GM06990 (cell line): Measurements from ENCODE around the gene PLCG2.

Source experiments
- DNase-seq: peaks from one replicate; pipeline ENCODE4 v3.0.0-alpha.2; 2011; ENCODE audit not compliant: insufficient read length; ENCODE audit errors: extremely low read depth
- H3K27me3 ChIP-seq: replicated peaks from 2 replicates; pipeline ENCODE4 v1.6.0; 2011; ENCODE audit warnings: low read length; ENCODE audit not compliant: control insufficient read depth, insufficient read depth
- H3K36me3 ChIP-seq: 2 replicates; pipeline ENCODE4 v1.5.1; 2011; ENCODE audit warnings: low read length; ENCODE audit not compliant: control insufficient read depth, insufficient read depth
- H3K4me3 ChIP-seq: replicated peaks from 2 replicates; pipeline ENCODE4 v1.5.1; 2011; ENCODE audit warnings: low read depth, mild to moderate bottlenecking, control low read depth, low read length
- TF ChIP-seq, protein P1 (sequence below): IDR thresholded peaks from 2 replicates; pipeline ENCODE4 v1.5.1; 2011; ENCODE audit warnings: low read length, control low read depth, mild to moderate bottlenecking, inconsistent platforms; ENCODE audit not compliant: insufficient read depth, poor library complexity, severe bottlenecking

The PLCG2 gene

DNA sequence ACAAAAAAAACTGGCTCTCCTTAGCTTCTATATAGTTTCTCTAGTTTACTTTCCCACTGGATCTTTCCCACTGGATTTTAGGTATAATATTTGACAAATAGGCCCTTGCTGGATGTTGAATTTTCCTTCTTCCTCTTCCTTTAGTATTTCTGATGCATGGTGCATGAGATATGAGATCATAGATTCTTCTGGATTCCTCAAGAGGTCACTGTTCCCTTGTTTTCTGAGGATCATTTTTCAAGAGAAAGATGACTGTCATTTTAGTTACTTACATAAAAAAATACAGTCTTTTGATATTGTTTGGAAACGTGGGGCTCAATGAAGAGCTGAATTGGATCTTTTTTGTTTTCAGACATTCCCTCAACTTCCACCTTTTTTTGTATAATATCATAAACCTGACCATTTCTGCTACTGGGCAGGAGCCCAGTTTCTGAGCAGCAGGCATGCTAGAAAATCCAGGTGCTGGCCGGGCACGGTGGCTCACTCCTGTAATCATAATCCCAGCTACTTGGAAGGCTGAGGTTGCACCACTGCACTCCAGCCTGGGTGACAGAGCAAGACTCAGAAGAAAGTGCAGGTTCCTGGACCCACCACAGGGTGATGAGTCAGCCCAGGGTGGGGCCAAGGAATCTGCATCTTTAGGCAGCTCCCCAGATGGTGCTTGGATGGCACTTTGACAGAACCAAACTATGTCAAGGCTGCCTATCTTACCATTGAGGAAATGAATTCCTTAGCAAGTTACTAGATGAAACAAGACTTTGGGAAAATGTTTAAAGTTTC lies 161.9 kb downstream of the PLCG2 start:
- Histone ChIP-seq H3K27me3 (no peaks in the 10 kb centered on the region), H3K36me3 (peaks cover 58% of the 10 kb centered on the region), H3K4me3 (no peak overlapping the region)
- TF ChIP-seq, protein P1, sequence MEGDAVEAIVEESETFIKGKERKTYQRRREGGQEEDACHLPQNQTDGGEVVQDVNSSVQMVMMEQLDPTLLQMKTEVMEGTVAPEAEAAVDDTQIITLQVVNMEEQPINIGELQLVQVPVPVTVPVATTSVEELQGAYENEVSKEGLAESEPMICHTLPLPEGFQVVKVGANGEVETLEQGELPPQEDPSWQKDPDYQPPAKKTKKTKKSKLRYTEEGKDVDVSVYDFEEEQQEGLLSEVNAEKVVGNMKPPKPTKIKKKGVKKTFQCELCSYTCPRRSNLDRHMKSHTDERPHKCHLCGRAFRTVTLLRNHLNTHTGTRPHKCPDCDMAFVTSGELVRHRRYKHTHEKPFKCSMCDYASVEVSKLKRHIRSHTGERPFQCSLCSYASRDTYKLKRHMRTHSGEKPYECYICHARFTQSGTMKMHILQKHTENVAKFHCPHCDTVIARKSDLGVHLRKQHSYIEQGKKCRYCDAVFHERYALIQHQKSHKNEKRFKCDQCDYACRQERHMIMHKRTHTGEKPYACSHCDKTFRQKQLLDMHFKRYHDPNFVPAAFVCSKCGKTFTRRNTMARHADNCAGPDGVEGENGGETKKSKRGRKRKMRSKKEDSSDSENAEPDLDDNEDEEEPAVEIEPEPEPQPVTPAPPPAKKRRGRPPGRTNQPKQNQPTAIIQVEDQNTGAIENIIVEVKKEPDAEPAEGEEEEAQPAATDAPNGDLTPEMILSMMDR = no peak
- DNase-seq = no peak

DNA sequence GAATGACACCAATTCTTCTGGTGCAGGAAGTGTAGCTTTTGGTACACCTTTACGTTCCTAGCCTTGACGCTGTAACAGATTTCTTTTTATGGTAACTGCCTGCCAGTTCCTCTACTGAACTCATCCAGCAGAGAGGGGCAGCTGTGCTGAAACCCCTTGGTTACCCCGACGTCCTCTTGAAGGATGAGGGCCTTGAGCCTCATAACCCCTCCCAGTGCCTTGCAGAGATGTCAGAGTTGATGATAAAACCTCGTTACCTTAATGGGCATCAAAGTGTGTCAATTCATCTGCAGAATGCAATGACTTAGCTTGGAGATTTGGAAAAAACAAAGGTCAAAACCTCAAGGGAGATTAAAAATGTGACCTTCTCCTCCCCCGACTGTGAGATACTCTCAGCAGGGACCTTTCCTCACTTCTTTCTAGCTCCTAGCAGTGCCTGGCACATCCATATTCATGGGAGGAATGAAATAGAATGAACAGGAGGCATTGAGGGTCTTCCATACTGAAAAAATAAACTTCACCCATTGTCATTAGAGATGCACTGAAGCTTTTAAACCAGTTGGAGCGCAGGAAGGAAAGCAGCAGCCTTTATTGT lies 163.0 kb downstream of the PLCG2 start:
- Histone ChIP-seq H3K27me3 (no peaks in the 10 kb centered on the region), H3K4me3 (no peak overlapping the region), H3K36me3 (peaks cover 59% of the 10 kb centered on the region)
- DNase-seq = no peak
- TF ChIP-seq, protein P1 = no peak

DNA sequence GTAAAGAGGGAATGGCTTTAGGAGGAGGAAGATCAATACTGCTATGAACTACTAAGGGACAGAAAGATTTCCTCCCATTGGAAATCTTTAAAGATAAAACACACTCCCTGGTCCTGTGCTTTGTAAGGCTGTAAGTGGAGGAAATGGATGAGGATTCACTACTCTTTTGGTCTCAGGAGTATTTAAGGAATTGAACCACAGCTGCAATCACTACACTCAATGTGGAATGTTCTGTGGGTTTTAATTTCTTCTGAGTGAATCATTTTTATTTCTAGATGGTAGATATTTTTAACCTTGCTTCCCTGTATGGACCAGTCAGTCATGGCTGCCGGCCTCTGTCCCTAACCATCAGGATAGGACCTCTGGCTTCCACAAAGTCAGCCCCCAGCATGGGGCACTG lies 166.6 kb downstream of the PLCG2 start:
- Histone ChIP-seq H3K27me3 (no peaks in the 10 kb centered on the region), H3K36me3 (peaks cover 49% of the 10 kb centered on the region), H3K4me3 (no peak overlapping the region)
- TF ChIP-seq, protein P1 = no peak
- no peak for DNase-seq

DNA sequence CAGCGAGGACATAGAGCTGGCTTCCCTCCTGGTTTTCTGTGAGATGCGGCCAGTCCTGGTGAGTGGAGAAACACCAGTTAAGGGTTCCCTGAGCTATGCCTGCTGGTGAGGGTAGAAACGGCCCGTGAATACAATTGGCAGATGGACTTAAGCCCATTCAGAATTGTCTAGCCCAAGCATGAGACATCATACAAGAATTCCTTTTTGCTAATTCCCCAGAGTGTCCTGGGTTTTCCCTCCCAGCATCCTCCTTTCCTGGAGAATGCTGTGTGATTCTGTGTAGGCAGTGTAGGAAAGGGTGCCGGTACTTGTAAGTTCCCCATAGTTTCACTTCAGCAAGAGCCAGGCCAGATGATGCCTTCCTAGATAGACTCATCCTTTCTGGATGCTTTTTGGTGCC lies 167.1 kb downstream of the PLCG2 start:
- H3K27me3 ChIP-seq = no peaks in the 10 kb centered on the region
- no peak overlapping the region for H3K4me3 ChIP-seq
- TF ChIP-seq, protein P1 = no peak
- DNase-seq = no peak
- H3K36me3 ChIP-seq = peaks cover 48% of the 10 kb centered on the region

DNA sequence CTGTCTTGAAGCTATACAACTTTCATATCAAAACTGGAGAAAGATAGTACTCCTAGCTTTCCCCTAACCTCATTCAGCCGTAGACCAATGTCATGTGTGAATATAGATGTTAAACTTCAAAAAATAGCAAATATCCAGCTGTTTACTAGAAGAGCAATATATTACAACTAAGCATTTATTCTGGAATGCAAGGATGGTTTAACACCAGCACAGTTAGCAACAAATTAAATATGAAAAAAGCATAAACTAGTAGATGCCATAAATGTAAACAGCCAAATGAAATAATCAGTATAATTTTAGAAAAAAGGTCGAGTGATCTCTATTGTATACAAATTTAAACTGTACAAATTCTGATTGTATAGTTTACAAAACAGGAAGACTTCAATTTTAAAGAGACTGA lies 172.5 kb downstream of the PLCG2 start:
- no peak for DNase-seq
- TF ChIP-seq, protein P1 = no peak
- Histone ChIP-seq H3K27me3 (no peaks in the 10 kb centered on the region), H3K4me3 (no peak overlapping the region), H3K36me3 (peaks cover 25% of the 10 kb centered on the region)
